Kidney (tissue), 14 donors: ENCODE results near the gene ABCA7. TPM values are rescaled to one million over a fixed set of nuclear protein-coding genes. Genes with fewer than 3 reads are reported as not detected.
A peak's percentile ranks its signal among the peaks of the same experiment; 100 is the strongest.

Experiments used
- DNase-seq, 5 donors: peaks; one replicate each; pipeline ENCODE4 v3.0.0-alpha.2; 2013 to 2020
- FAIRE-seq: peaks from 2 replicates; lab custom pipeline; 2012; peaks lifted over from hg19 to GRCh38; lab: Jason Lieb, UNC
- H3K27ac ChIP-seq, 2 donors: one replicate each; pipeline ENCODE4 v1.7.0; 2013; ENCODE audit warnings: low read depth in 2 of 2, low read length in 2 of 2, inconsistent platforms in 1 of 2
- H3K27me3 ChIP-seq: one replicate; pipeline ENCODE4 v1.7.1; 2013; ENCODE audit warnings: low read length, inconsistent platforms; ENCODE audit not compliant: control insufficient read depth, insufficient read depth
- H3K36me3 ChIP-seq, 3 donors: one replicate each; pipeline versions ENCODE4 v1.7.0 to v1.7.1; 2013; ENCODE audit warnings: low read length in 3 of 3, control low read depth in 1 of 3, inconsistent platforms in 1 of 3; ENCODE audit not compliant: insufficient read depth in 3 of 3, control insufficient read depth in 2 of 3
- H3K4me1 ChIP-seq, 3 donors: one replicate each; pipeline versions ENCODE4 v1.7.0 to v1.7.1; 2013; ENCODE audit warnings: low read length in 3 of 3, inconsistent platforms in 1 of 3, low read depth in 1 of 3; ENCODE audit not compliant: control insufficient read depth in 2 of 3, insufficient read depth in 2 of 3
- H3K4me3 ChIP-seq, 3 donors: one replicate each; pipeline versions ENCODE4 v1.7.0 to v1.8.1; 2013; ENCODE audit warnings: low read length in 3 of 3, control low read depth in 1 of 3, inconsistent platforms in 1 of 3
- H3K9ac ChIP-seq, 3 donors: one replicate each; pipeline versions ENCODE4 v1.7.0 to v1.7.1; 2013; ENCODE audit warnings: low read length in 3 of 3, control low read depth in 1 of 3, inconsistent platforms in 1 of 3
- H3K9me3 ChIP-seq, 3 donors: one replicate each; pipeline versions ENCODE4 v1.7.0 to v1.7.1; 2013; ENCODE audit warnings: low read length in 3 of 3, control low read depth in 1 of 3, inconsistent platforms in 1 of 3; ENCODE audit not compliant: control insufficient read depth in 2 of 3, insufficient read depth in 1 of 3
- CTCF ChIP-seq: IDR thresholded peaks from 3 replicates; pipeline ENCODE4 v1.5.1; 2012; ENCODE audit warnings: mild to moderate bottlenecking, moderate library complexity, borderline replicate concordance; ENCODE audit not compliant: insufficient read depth; ENCODE audit errors: extremely low read depth
- intact Hi-C: fragments of 100-400 bp; cut with DNase I; formaldehyde crosslinking; loops from one replicate; pipeline ENCODE4 v1.11.1; 2022
- polyA plus RNA-seq: library from polyadenylated mRNA; stranded (reverse); fragments of 350-450 nt; fragmentation: Illumina TruSeq; extraction: RNeasy Lipid Tissue Mini Kit (QIAGEN cat#74804); gene quantifications from one replicate; pipeline ENCODE4 v1.2.3, GENCODE V29; 2014; ENCODE audit warnings: low read depth, low replicate concordance; ENCODE audit not compliant: insufficient read depth
- total RNA-seq: library from RNA; stranded (reverse); fragmentation: NEBNext Ultra II Directional; extraction: Animal tissue kit (Norgen Biotek cat#: 25700); gene quantifications from one replicate; pipeline ENCODE4 v1.2.1, GENCODE V29; 2021
- donor health status: control.
- donor health status: control.
- donor health status: control.
- donor health status: control.
- donor health status: control.
- donor health status: DM: yes; HTN: yes; CAD: no.
- donor health status: Normal renal cell carcinoma (clear cell type).

Gene ABCA7
- total and polyA plus RNA-seq, 2 donors from 2014 or later, result 11.7 to 20.4 TPM

GRCh38 chr19:1085676-1086442, 46.0 kb downstream of the ABCA7 start:
- Histone ChIP-seq H3K9ac (no peak overlapping the region), H3K27me3 (no peaks in the 10 kb centered on the region), H3K4me3 (no peak overlapping the region), H3K9me3 (no peaks in the 10 kb centered on the region), H3K4me1 (peaks cover 0 to 4% (median 0%) of the 10 kb centered on the region in 3 donors), H3K27ac (no peak overlapping the region), H3K36me3 (peaks cover 0 to 4% (median 0%) of the 10 kb centered on the region in 3 donors)
- no peak for TF ChIP-seq CTCF
- intact Hi-C loops, result no loop called here
- DNase-seq (no peak), FAIRE-seq (no peak)

- Histone ChIP-seq H3K27ac (no peak overlapping the region), H3K36me3 (peaks cover 0 to 4% (median under 1%) of the 10 kb centered on the region in 3 donors), H3K9ac (no peak overlapping the region), H3K4me1 (peaks cover 0 to 3% (median 0%) of the 10 kb centered on the region in 3 donors), H3K27me3 (no peaks in the 10 kb centered on the region), H3K9me3 (no peaks in the 10 kb centered on the region), H3K4me3 (no peak overlapping the region)
- intact Hi-C loops, result no loop called here
- FAIRE-seq (no peak), DNase-seq (no peak)
- TF ChIP-seq CTCF, result no peak
Measured at GRCh38 chr19:1086613-1087012, 46.7 kb downstream of the ABCA7 start.

GRCh38 chr19:1087813-1088415, 48.0 kb downstream of the ABCA7 start:
- peaks cover 0 to 1% (median 0%) of the 10 kb centered on the region in 3 donors for H3K4me1 ChIP-seq
- H3K4me3 ChIP-seq, result no peak overlapping the region
- peaks cover 0 to 6% (median 4%) of the 10 kb centered on the region in 3 donors for H3K36me3 ChIP-seq
- intact Hi-C loops, result no loop called here
- H3K9ac ChIP-seq, result no peak overlapping the region
- FAIRE-seq (no peak), DNase-seq (no peak)
- TF ChIP-seq CTCF, result no peak
- peak overlapping the region in 1 of 2 donors; percentile 47 for H3K27ac ChIP-seq
- H3K27me3 ChIP-seq, result no peaks in the 10 kb centered on the region
- H3K9me3 ChIP-seq, result no peaks in the 10 kb centered on the region
